HepG2 (cell line): ENCODE measurements around the gene TMEM74B. TPM values are rescaled to one million over a fixed set of nuclear protein-coding genes. Genes with fewer than 3 reads are reported as not detected.

Source experiments
- ATAC-seq: fragments of 200-7000 bp; cut with Tn5 transposase; 3 replicates; pipeline ENCODE4 v1.9.1; 2020; ENCODE audit warnings: mild to moderate bottlenecking, moderate library complexity
- BruUV-seq: library from RNA; stranded (reverse); fragments of 400-500 nt; replicated peaks from 2 replicates; lab custom pipeline; 2021; lab: Mats Ljungman, UMichigan
- CTCF ChIA-PET: fragments of 300-600 bp; formaldehyde crosslinking; extraction: SDS; loops from one replicate; lab custom pipeline; 2021; ENCODE audit warnings: low total read pairs, inconsistent platforms, low intra/inter-chr PET ratio; lab: Yijun Ruan, JAX
- POLR2A ChIA-PET: fragments of 350-600 bp; sonication (Branson Sonifier 250); formaldehyde crosslinking; loops from one replicate; lab custom pipeline; 2020; ENCODE audit warnings: antibody characterized with exemption, inconsistent platforms; lab: Yijun Ruan, JAX
- DNase-seq: peaks from one replicate; pipeline ENCODE4 v3.0.0-alpha.2; 2015; ENCODE audit warnings: low spot score
- FAIRE-seq: peaks from 3 replicates; lab custom pipeline; 2011; peaks lifted over from hg19 to GRCh38; lab: Jason Lieb, UNC
- H2AFZ ChIP-seq: one replicate; pipeline ENCODE4 v1.6.1; 2011; ENCODE audit warnings: low read length, inconsistent platforms
- H3K27ac ChIP-seq: fragments of 300-600 bp; 3 replicates; pipeline ENCODE4 v1.8.0; 2011; ENCODE audit warnings: mixed run types, mild to moderate bottlenecking, mixed read lengths, low read length, inconsistent platforms; ENCODE audit not compliant: insufficient read depth; ENCODE audit errors: extremely low read length
- H3K27me3 ChIP-seq, 2 experiments: fragments of 200-600 bp in 1 of 2; 2 replicates in 1 of 2; 3 replicates in 1 of 2; pipeline versions ENCODE4 v1.6.0 to v1.8.0; 2011; ENCODE audit warnings: low read length in 2 of 2, mild to moderate bottlenecking in 2 of 2, moderate library complexity in 2 of 2, inconsistent platforms in 1 of 2; ENCODE audit not compliant: insufficient read depth in 2 of 2, control insufficient read depth in 1 of 2
- H3K36me3 ChIP-seq, 2 experiments: fragments of 200-600 bp in 1 of 2; replicated peaks in 1 of 2; 2 replicates in 1 of 2; 3 replicates in 1 of 2; pipeline versions ENCODE4 v1.5.1 to v1.8.0; 2011; ENCODE audit warnings: low read length in 2 of 2, inconsistent platforms in 1 of 2; ENCODE audit not compliant: insufficient read depth in 2 of 2, control insufficient read depth in 1 of 2
- H3K4me1 ChIP-seq: 2 replicates; pipeline ENCODE4 v1.5.1; 2012; ENCODE audit warnings: low read length, inconsistent platforms; ENCODE audit not compliant: insufficient read depth
- H3K4me2 ChIP-seq: 2 replicates; pipeline ENCODE4 v1.6.0; 2011; ENCODE audit warnings: low read depth, low read length, inconsistent platforms
- H3K4me3 ChIP-seq, 3 experiments: fragments of 200-600 bp in 1 of 3; sonication (generic), shearing (Covaris generic) in 1 of 3; replicated peaks in 1 of 3; 2 replicates each; pipeline ENCODE4 v1.5.1; 2011 to 2016; ENCODE audit warnings: low read length in 3 of 3, inconsistent platforms in 2 of 3, low read depth in 2 of 3, mild to moderate bottlenecking in 2 of 3, control low read depth in 1 of 3, mixed read lengths in 1 of 3; ENCODE audit not compliant: insufficient read depth in 1 of 3
- H3K79me2 ChIP-seq: one replicate; pipeline ENCODE4 v1.6.1; 2011; ENCODE audit warnings: low read length, inconsistent platforms; ENCODE audit not compliant: insufficient read depth
- H3K9ac ChIP-seq: 2 replicates; pipeline ENCODE4 v1.6.0; 2011; ENCODE audit warnings: mild to moderate bottlenecking, low read depth, low read length, inconsistent platforms; ENCODE audit not compliant: insufficient read depth
- H3K9me3 ChIP-seq: 2 replicates; pipeline ENCODE4 v1.5.1; 2012; ENCODE audit warnings: mild to moderate bottlenecking, low read length
- H4K20me1 ChIP-seq: 2 replicates; pipeline ENCODE4 v1.6.0; 2011; ENCODE audit warnings: inconsistent platforms, mild to moderate bottlenecking, low read length, moderate library complexity; ENCODE audit not compliant: insufficient read depth
- CC2D1A ChIP-seq: sonication (generic); formaldehyde crosslinking; IDR thresholded peaks from 2 replicates; pipeline ENCODE4 v1.8.1; 2023; ENCODE audit warnings: mild to moderate bottlenecking, missing genetic modification reagents
- CHCHD3 ChIP-seq: sonication (generic); formaldehyde crosslinking; IDR thresholded peaks from 2 replicates; pipeline ENCODE4 v1.8.0; 2022; ENCODE audit warnings: mild to moderate bottlenecking, missing genetic modification reagents, moderate library complexity
- PITX1 ChIP-seq: sonication (generic); formaldehyde crosslinking; IDR thresholded peaks from 2 replicates; pipeline ENCODE4 v1.5.1; 2020; ENCODE audit warnings: mild to moderate bottlenecking, missing genetic modification reagents
- ZIK1 ChIP-seq: sonication (generic); formaldehyde crosslinking; IDR thresholded peaks from 2 replicates; pipeline ENCODE4 v1.5.0; 2020; ENCODE audit warnings: mild to moderate bottlenecking, low read depth, missing genetic modification reagents, borderline replicate concordance
- ZMYM3 ChIP-seq: sonication (generic); formaldehyde crosslinking; IDR thresholded peaks from 2 replicates; pipeline ENCODE4 v1.5.1; 2020; ENCODE audit warnings: mild to moderate bottlenecking, missing genetic modification reagents
- ZNF350 ChIP-seq: sonication (generic); formaldehyde crosslinking; IDR thresholded peaks from 2 replicates; pipeline ENCODE4 v1.4.0; 2020; ENCODE audit warnings: mild to moderate bottlenecking, low read depth, missing genetic modification reagents, borderline replicate concordance
- ZNF768 ChIP-seq: sonication (generic); formaldehyde crosslinking; IDR thresholded peaks from 2 replicates; pipeline ENCODE4 v1.4.0; 2020; ENCODE audit warnings: missing genetic modification reagents
- WGBS: methylation state at CpG from one replicate; pipeline ENCODE4 v1.1.6; 2017; ENCODE audit warnings: low lambda C conversion rate; 5-methylcytosine and 5-hydroxymethylcytosine counted together
- in situ Hi-C: cut with HindIII; loops from 2 replicates; pipeline ENCODE4 v1.10.0; 2017; ENCODE audit warnings: low pct_unique_long_range_greater_than_20kb; ENCODE audit not compliant: extremely low pct_ligation_motif_present
- intact Hi-C: fragments of 100-400 bp; cut with micrococcal nuclease; formaldehyde crosslinking; loops from one replicate; pipeline ENCODE4 v1.10.0; 2022; ENCODE audit not compliant: unreplicated experiment
- polyA plus RNA-seq, 8 experiments: library from polyadenylated mRNA; depleted of rRNA in 3 of 8; stranded (reverse) in 7 of 8; unstranded in 1 of 8; fragments of >200 nt; fragmentation: Illumina TruSeq in 4 of 8; extraction: Trizol in 4 of 8; gene quantifications; 2 replicates each; pipeline versions ENCODE4 v1.2.1 to v1.2.3, GENCODE V29; 2011 to 2016; ENCODE audit warnings: low read depth in 4 of 8, missing spikeins in 1 of 8, mixed read lengths in 1 of 8; ENCODE audit not compliant: insufficient read depth in 1 of 8
- total RNA-seq, 5 experiments: library from RNA; depleted of rRNA; stranded (reverse); fragments of >200 nt; fragmentation: Illumina TruSeq; extraction: Trizol; gene quantifications; 2 replicates each; pipeline ENCODE4 v1.2.3, GENCODE V29; 2016; ENCODE audit warnings: low read depth in 1 of 5
- TF ChIP-seq, protein P1 (sequence below): sonication (generic); formaldehyde crosslinking; IDR thresholded peaks from 2 replicates; pipeline ENCODE4 v1.4.0; 2020; ENCODE audit warnings: missing genetic modification reagents

TMEM74B gene
- total and polyA plus RNA-seq, 2 of the 13 experiments (the other 11 are each of a cell fraction or from before 2014, with no cell fraction given), result 4.7 to 18.4 TPM

- TF ChIP-seq, protein P1, sequence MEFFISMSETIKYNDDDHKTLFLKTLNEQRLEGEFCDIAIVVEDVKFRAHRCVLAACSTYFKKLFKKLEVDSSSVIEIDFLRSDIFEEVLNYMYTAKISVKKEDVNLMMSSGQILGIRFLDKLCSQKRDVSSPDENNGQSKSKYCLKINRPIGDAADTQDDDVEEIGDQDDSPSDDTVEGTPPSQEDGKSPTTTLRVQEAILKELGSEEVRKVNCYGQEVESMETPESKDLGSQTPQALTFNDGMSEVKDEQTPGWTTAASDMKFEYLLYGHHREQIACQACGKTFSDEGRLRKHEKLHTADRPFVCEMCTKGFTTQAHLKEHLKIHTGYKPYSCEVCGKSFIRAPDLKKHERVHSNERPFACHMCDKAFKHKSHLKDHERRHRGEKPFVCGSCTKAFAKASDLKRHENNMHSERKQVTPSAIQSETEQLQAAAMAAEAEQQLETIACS (CRISPR knock-in tag), result no peak
Observed at GRCh38 chr20:1178623-1179022, 6.2 kb downstream of the TMEM74B start (continued).

GRCh38 chr20:1178103-1178502, 6.7 kb downstream of the TMEM74B start:
- H3K9me3 ChIP-seq, result no peaks in the 10 kb centered on the region
- CTCF ChIA-PET, result interaction anchor here (1.7 kb wide), 1 partner anchor 35 kb away, joined by 8 read pairs; no protein-coding TSS in a partner anchor
- POLR2A ChIA-PET, result no interaction called here
- 0 out of 2 replicates have a peak, but pooled peaks cover 1% of the 10 kb centered on the region for H4K20me1 ChIP-seq
- no peak overlapping the region for H3K27ac ChIP-seq
- peaks cover 10% of the 10 kb centered on the region for H3K4me1 ChIP-seq
- no peak for DNase-seq
- H2AFZ ChIP-seq, result no peak overlapping the region
- H3K27me3 ChIP-seq, result no peaks in the 10 kb centered on the region
- TF ChIP-seq CC2D1A (CRISPR knock-in tag) (no peak), ZMYM3 (CRISPR knock-in tag) (peak; percentile 78), ZNF768 (CRISPR knock-in tag) (peak; percentile 90), CHCHD3 (CRISPR knock-in tag) (no peak), PITX1 (CRISPR knock-in tag) (peak; percentile 35; the same call in 1 of the 2 replicates), ZNF350 (CRISPR knock-in tag) (no peak), ZIK1 (CRISPR knock-in tag) (no peak)
- no peaks in the 10 kb centered on the region for H3K79me2 ChIP-seq
- H3K4me3 ChIP-seq, result no peak overlapping the region
- no peak for ATAC-seq
- H3K4me2 ChIP-seq, result no peak overlapping the region
- BruUV-seq, result no TSS peak
- in situ Hi-C loops (no loop called here), intact Hi-C loops (no loop called here)
- FAIRE-seq, result no peak
- no peak overlapping the region for H3K9ac ChIP-seq
- peaks cover 2 to 4% of the 10 kb centered on the region in 2 experiments; a peak in 2 of 5 replicates for H3K36me3 ChIP-seq
- WGBS, result 83% methylated on average over 3 of the region's 3 CpGs
